Measurements from ENCODE around the gene CD36. TPM values are rescaled to one million over a fixed set of nuclear protein-coding genes. Genes with fewer than 3 reads are reported as not detected.

CD36 gene
- total and polyA plus RNA-seq, 2 of the 8 experiments (the other 6 are each of a cell fraction or from before 2014, with no cell fraction given): 0.33 to 0.60 TPM

DNA sequence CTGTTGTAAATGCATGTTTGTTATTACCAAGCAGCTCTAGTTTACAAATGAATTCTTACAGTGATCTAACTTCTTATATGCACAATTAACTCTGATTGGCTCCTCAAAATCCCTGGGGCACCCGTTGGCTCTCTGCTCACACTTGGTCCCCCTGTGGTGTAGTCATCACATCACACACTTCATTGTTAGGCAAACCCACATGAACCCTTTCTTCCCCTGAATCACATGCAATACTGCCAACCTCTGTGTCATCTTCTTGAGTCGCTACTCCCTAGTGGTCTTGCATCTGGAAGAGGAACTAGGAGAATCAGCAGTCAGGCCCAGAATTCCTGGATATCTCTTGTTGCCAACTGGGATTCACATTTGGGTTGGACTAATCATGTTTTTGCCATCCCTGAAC, 73.1 kb downstream of the CD36 start:
- H2BK120ac ChIP-seq (replicated peaks; ENCODE audit: low read depth, low read length): no peak overlapping the region
- POLR2A ChIA-PET (ENCODE audit: partially characterized antibody): interaction anchor here (0.6 to 0.7 kb wide), 2 partner anchors 12 to 13 kb away, joined by 3 read pairs; no protein-coding TSS in a partner anchor
- TF ChIP-seq BCL11A (IDR thresholded peaks at IDR 0.05; ENCODE audit: low read depth in 2 of 2, low read length in 2 of 2) (no peak), FOSL1 (IDR thresholded peaks at IDR 0.05; ENCODE audit: insufficient read depth, low read depth, low read length) (no peak), EP300 (IDR thresholded peaks at IDR 0.05; ENCODE audit: borderline replicate concordance in 1 of 2, low read depth in 2 of 2, low read length in 2 of 2) (no peak), HDAC6 (IDR thresholded peaks at IDR 0.05; ENCODE audit: low read depth, low read length) (no peak), CBX8 (IDR thresholded peaks at IDR 0.05; ENCODE audit: borderline replicate concordance, low read depth, low read length) (no peak), SP4 (IDR thresholded peaks at IDR 0.05; ENCODE audit: low read length) (no peak), JUND (IDR thresholded peaks at IDR 0.05; ENCODE audit: low read length) (no peak), SIN3A (conservative IDR thresholded peaks at IDR 0.05 in 1 of 2, IDR thresholded peaks at IDR 0.05 in 1 of 2; ENCODE audit: low read depth in 1 of 2, low read length in 2 of 2) (no peak), SAP30 (IDR thresholded peaks at IDR 0.05; ENCODE audit: insufficient read depth, insufficient replicate concordance, low read length) (no peak), TEAD4 (IDR thresholded peaks at IDR 0.05; ENCODE audit: low read depth, low read length) (no peak), E2F6 (IDR thresholded peaks at IDR 0.05) (no peak)
- TF ChIP-seq, protein P1, sequence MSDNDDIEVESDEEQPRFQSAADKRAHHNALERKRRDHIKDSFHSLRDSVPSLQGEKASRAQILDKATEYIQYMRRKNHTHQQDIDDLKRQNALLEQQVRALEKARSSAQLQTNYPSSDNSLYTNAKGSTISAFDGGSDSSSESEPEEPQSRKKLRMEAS (IDR thresholded peaks at IDR 0.05): no peak

More for the DNA sequence above, 73.1 kb downstream of the CD36 start:
- Histone ChIP-seq H2BK15ac (ENCODE audit: low read length) (no peak overlapping the region), H2BK12ac (ENCODE audit: low read depth, low read length) (no peak overlapping the region), H3K79me1 (ENCODE audit: low read depth, low read length) (no peaks in the 10 kb centered on the region), H4K20me1 (replicated peaks in 1 of 2; ENCODE audit: control insufficient read depth in 1 of 2, insufficient read depth in 2 of 2, low read length in 2 of 2) (no peaks in the 10 kb centered on the region), H3K9ac (replicated peaks in 1 of 4; ENCODE audit: extremely low read depth in 1 of 4, low read depth in 3 of 4, low read length in 3 of 4) (no peak overlapping the region), H3K23ac (ENCODE audit: insufficient read length) (no peak overlapping the region), H3K23me2 (ENCODE audit: low read depth, low read length) (no peaks in the 10 kb centered on the region), H2AK5ac (ENCODE audit: low read depth, low read length) (no peak overlapping the region), H4K5ac (ENCODE audit: insufficient read length, low read depth, low read length) (no peak overlapping the region), H3K4me3 (ENCODE audit: extremely low read depth in 1 of 4, insufficient read depth in 2 of 4, low read depth in 3 of 4, low read length in 4 of 4) (no peak overlapping the region), H3K4me1 (replicated peaks in 1 of 4; ENCODE audit: control insufficient read depth in 3 of 4, insufficient read depth in 4 of 4, low read length in 3 of 4) (0 out of 7 replicates have a peak, but pooled peaks cover 0 to 3% (median 0%) of the 10 kb centered on the region in 4 experiments), H2BK20ac (ENCODE audit: low read length) (no peak overlapping the region), H3K56ac (replicated peaks; ENCODE audit: insufficient read length, low read depth, low read length) (no peak overlapping the region), H4K8ac (ENCODE audit: extremely low read depth, insufficient read depth, low read length) (no peak overlapping the region), H3K18ac (ENCODE audit: extremely low read depth, low read length) (no peak overlapping the region), H3K14ac (ENCODE audit: insufficient read length) (no peak overlapping the region), H3K36me3 (ENCODE audit: control insufficient read depth in 2 of 4, insufficient read depth in 4 of 4, low read length in 3 of 4) (no peaks in the 10 kb centered on the region), H3K27me3 (replicated peaks in 1 of 4; ENCODE audit: control insufficient read depth in 3 of 4, extremely low read depth in 1 of 4, insufficient read depth in 3 of 4, low read length in 3 of 4) (no peaks in the 10 kb centered on the region), H3K27ac (ENCODE audit: low read depth, low read length) (no peak overlapping the region), H4K91ac (replicated peaks; ENCODE audit: insufficient read length, low read length) (no peak overlapping the region), H3K9me3 (ENCODE audit: insufficient read depth in 2 of 2, low read depth in 1 of 2, low read length in 1 of 2) (peaks cover 0 to 6% of the 10 kb centered on the region in 2 experiments; a peak in 2 of 4 replicates), H3K4me2 (ENCODE audit: insufficient read depth in 1 of 2, low read depth in 2 of 2, low read length in 2 of 2) (no peak overlapping the region), H2AFZ (ENCODE audit: low read length) (0 out of 2 replicates have a peak overlapping the region, but pooled peaks have one; percentile 66), H3K79me2 (ENCODE audit: control insufficient read depth in 1 of 2, insufficient read depth in 2 of 2, low read length in 2 of 2) (no peaks in the 10 kb centered on the region), H3K4ac (replicated peaks; ENCODE audit: insufficient read length, low read depth, low read length) (no peak overlapping the region), H2BK5ac (ENCODE audit: low read depth, low read length) (no peak overlapping the region)
- FAIRE-seq: no peak
- DNase-seq (ENCODE audit: low read depth in 1 of 2, low spot score in 2 of 2): no peak
- CTCF ChIA-PET (ENCODE audit: partially characterized antibody): interaction anchor here (0.9 to 1.0 kb wide), 3 partner anchors 8 to 545 kb away, joined by 3 read pairs; no protein-coding TSS in a partner anchor
- 68% methylated on average over 2 of the region's 2 CpGs; no CpG with 5 or more reads in 1 of the 2 experiments for WGBS, 2 experiments (ENCODE audit: extremely low coverage in 1 of 2, insufficient coverage in 1 of 2, insufficient read length in 1 of 2, insufficient replicate concordance in 2 of 2, low coverage in 1 of 2, low lambda C conversion rate in 2 of 2, missing lambda C conversion rate in 1 of 2)

Data from H1 (cell line).